ENCODE measurements around the gene CALD1.

DNA sequence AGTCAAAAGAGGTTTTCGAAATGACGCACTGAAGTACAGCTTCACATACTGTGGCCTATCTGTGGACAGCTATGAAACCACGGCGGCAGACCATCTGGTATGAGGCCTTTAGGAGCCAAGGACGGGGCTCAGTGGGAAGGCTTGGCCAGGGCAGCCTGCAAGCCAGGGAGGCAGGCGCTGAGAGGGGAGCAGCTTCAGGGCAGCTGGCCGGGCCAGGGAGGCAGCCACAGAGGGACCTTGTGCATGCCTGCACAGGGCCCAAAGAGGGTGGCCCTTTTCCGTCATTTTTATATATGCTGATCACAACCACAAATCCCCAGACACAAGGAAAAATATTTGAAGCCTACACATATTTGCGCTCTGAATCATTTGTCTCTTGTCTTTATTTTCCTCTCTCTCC lies 13.5 kb downstream of the CALD1 start:
- TF ChIP-seq SP2 (tag by site-specific recombination; IDR thresholded peaks at IDR 0.05) (no peak), ZNF623 (tag by site-specific recombination; IDR thresholded peaks at IDR 0.05) (no peak), ZNF335 (tag by site-specific recombination; conservative IDR thresholded peaks at IDR 0.05) (no peak), ZNF561 (tag by site-specific recombination; IDR thresholded peaks at IDR 0.05; ENCODE audit: borderline replicate concordance) (no peak), ZNF274 (IDR thresholded peaks at IDR 0.05; ENCODE audit: low read length) (no peak), ZNF274 (tag by site-specific recombination; IDR thresholded peaks at IDR 0.05; ENCODE audit: borderline replicate concordance) (no peak), ZNF292 (tag by site-specific recombination; IDR thresholded peaks at IDR 0.05; ENCODE audit: borderline replicate concordance, low read depth) (no peak), ZNF175 (tag by site-specific recombination; IDR thresholded peaks at IDR 0.05) (no peak)
- TF ChIP-seq, protein P1, sequence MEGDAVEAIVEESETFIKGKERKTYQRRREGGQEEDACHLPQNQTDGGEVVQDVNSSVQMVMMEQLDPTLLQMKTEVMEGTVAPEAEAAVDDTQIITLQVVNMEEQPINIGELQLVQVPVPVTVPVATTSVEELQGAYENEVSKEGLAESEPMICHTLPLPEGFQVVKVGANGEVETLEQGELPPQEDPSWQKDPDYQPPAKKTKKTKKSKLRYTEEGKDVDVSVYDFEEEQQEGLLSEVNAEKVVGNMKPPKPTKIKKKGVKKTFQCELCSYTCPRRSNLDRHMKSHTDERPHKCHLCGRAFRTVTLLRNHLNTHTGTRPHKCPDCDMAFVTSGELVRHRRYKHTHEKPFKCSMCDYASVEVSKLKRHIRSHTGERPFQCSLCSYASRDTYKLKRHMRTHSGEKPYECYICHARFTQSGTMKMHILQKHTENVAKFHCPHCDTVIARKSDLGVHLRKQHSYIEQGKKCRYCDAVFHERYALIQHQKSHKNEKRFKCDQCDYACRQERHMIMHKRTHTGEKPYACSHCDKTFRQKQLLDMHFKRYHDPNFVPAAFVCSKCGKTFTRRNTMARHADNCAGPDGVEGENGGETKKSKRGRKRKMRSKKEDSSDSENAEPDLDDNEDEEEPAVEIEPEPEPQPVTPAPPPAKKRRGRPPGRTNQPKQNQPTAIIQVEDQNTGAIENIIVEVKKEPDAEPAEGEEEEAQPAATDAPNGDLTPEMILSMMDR (tag by site-specific recombination; IDR thresholded peaks at IDR 0.05): no peak

All from HEK293 (cell line).